Activated CD8-positive, alpha-beta memory T cell treated with anti-CD3 and anti-CD28 coated beads, Interleukin-2, amount 50 U/mL, for 24 hours (primary cell): ENCODE measurements around the gene ITGA3.

ENCODE experiments used
- DNase-seq: peaks from one replicate; pipeline ENCODE4 v3.0.0-alpha.2; 2020; ENCODE audit errors: extremely low read depth

The ITGA3 gene

GRCh38 chr17:50055426-50056216 lies at the start of gene ITGA3:
TSS of gene ITGA3 (plus strand) at chr17:50056110. CDS start at chr17:50056440, 330 bp downstream.
- DNase-seq = no peak

GRCh38 chr17:50009282-50009681 lies 46.6 kb upstream of the ITGA3 start:
- DNase-seq = no peak

GRCh38 chr17:50013079-50013478 lies 42.8 kb upstream of the ITGA3 start:
- no peak for DNase-seq

- DNase-seq = no peak
Measured at GRCh38 chr17:50014471-50015088, 41.3 kb upstream of the ITGA3 start.

- no peak for DNase-seq
Measured at GRCh38 chr17:50015146-50015545, 40.8 kb upstream of the ITGA3 start.

GRCh38 chr17:50018909-50019308 lies 37.0 kb upstream of the ITGA3 start:
- DNase-seq = no peak

- DNase-seq = no peak
Measured at GRCh38 chr17:50020841-50021599, 34.9 kb upstream of the ITGA3 start.

GRCh38 chr17:50021681-50022370 lies 34.1 kb upstream of the ITGA3 start:
- DNase-seq = no peak

GRCh38 chr17:50022463-50023130 lies 33.3 kb upstream of the ITGA3 start:
- DNase-seq = no peak

- DNase-seq = no peak
Measured at GRCh38 chr17:50023520-50023919, 32.4 kb upstream of the ITGA3 start.

- DNase-seq = no peak
Measured at GRCh38 chr17:50024808-50025207, 31.1 kb upstream of the ITGA3 start.

- no peak for DNase-seq
Measured at GRCh38 chr17:50026046-50026675, 29.7 kb upstream of the ITGA3 start.

GRCh38 chr17:50026837-50027171 lies 29.1 kb upstream of the ITGA3 start:
- peak; percentile 55 for DNase-seq

GRCh38 chr17:50027172-50027880 lies 28.6 kb upstream of the ITGA3 start:
- DNase-seq = no peak

- DNase-seq = no peak
Measured at GRCh38 chr17:50027881-50028735, 27.8 kb upstream of the ITGA3 start.

- DNase-seq = no peak
Measured at GRCh38 chr17:50028736-50029120, 27.2 kb upstream of the ITGA3 start.

- no peak for DNase-seq
Measured at GRCh38 chr17:50029185-50029584, 26.7 kb upstream of the ITGA3 start.

GRCh38 chr17:50033316-50033715 lies 22.6 kb upstream of the ITGA3 start:
- no peak for DNase-seq

GRCh38 chr17:50034498-50035364 lies 21.2 kb upstream of the ITGA3 start:
- DNase-seq = no peak
